HCT116 (cell line): Measurements from ENCODE around the gene EXOC4. TPM values are rescaled to one million over a fixed set of nuclear protein-coding genes. Genes with fewer than 3 reads are reported as not detected.

Experiments used
- ATAC-seq: fragments of 200-7000 bp; cut with Tn5 transposase; 2 replicates; pipeline ENCODE4 v1.9.1; 2020; ENCODE audit warnings: mild to moderate bottlenecking, moderate library complexity
- BruUV-seq: library from RNA; stranded (reverse); fragments of 400-500 nt; replicated peaks from 2 replicates; lab custom pipeline; 2021; lab: Mats Ljungman, UMichigan
- CTCF ChIA-PET: fragments of 300-600 bp; sonication (Branson Sonifier 250); formaldehyde crosslinking; loops from one replicate; lab custom pipeline; 2021; ENCODE audit warnings: antibody characterized with exemption; lab: Charles Lee
- POLR2A ChIA-PET: fragments of 300-600, 350-600 bp; sonication (Branson Sonifier 250); formaldehyde crosslinking; loops from one replicate; lab custom pipeline; 2021; ENCODE audit warnings: antibody characterized with exemption; lab: Charles Lee
- RAD21 ChIA-PET, 2 experiments: fragments of 300-600 bp; sonication (Branson Sonifier 250); formaldehyde crosslinking; loops; one replicate each; lab custom pipeline; 2023; ENCODE audit warnings: low total read pairs in 2 of 2; ENCODE audit not compliant: uncharacterized antibody in 2 of 2, unreplicated experiment in 2 of 2, low non-redundant PET in 1 of 2; lab: Charles Lee
- DNase-seq: peaks from one replicate; pipeline ENCODE4 v3.0.0-alpha.2; 2010; ENCODE audit warnings: low read depth, low spot score
- H2AFZ ChIP-seq: fragments of 200-600 bp; shearing (Covaris generic), sonication (generic); 2 replicates; pipeline ENCODE4 v1.6.1; 2017; ENCODE audit warnings: low read depth, mixed run types, mixed read lengths, antibody characterized with exemption, low read length; ENCODE audit not compliant: poor library complexity, severe bottlenecking
- H3K27ac ChIP-seq: 2 replicates; pipeline ENCODE4 v1.5.1; 2012; ENCODE audit warnings: low read depth, low read length
- H3K27me3 ChIP-seq: fragments of 200-600 bp; sonication (generic); 2 replicates; pipeline ENCODE4 v1.6.1; 2016; ENCODE audit warnings: mixed run types, low read length, mixed read lengths; ENCODE audit not compliant: insufficient read depth
- H3K36me3 ChIP-seq, 2 experiments: fragments of 200-500 bp in 1 of 2; fragments of 200-600 bp in 1 of 2; sonication (Bioruptor generic) in 1 of 2; sonication (generic) in 1 of 2; 2 replicates each; pipeline versions ENCODE4 v1.5.1 to v1.6.1; 2014 to 2016; ENCODE audit warnings: low read length in 2 of 2, inconsistent platforms in 1 of 2, mixed read lengths in 1 of 2, mixed run types in 1 of 2; ENCODE audit not compliant: insufficient read depth in 2 of 2, control insufficient read depth in 1 of 2
- H3K4me1 ChIP-seq, 2 experiments: fragments of 200-600 bp in 1 of 2; sonication (generic) in 1 of 2; 2 replicates each; pipeline versions ENCODE4 v1.5.1 to v1.6.1; 2012 to 2017; ENCODE audit warnings: low read length in 2 of 2, inconsistent platforms in 1 of 2, mild to moderate bottlenecking in 1 of 2, mixed read lengths in 1 of 2, mixed run types in 1 of 2, moderate library complexity in 1 of 2; ENCODE audit not compliant: insufficient read depth in 2 of 2, control insufficient read depth in 1 of 2
- H3K4me2 ChIP-seq: fragments of 200-600 bp; sonication (generic); 2 replicates; pipeline ENCODE4 v1.6.1; 2017; ENCODE audit warnings: mixed run types, low read length, mixed read lengths
- H3K4me3 ChIP-seq, 2 experiments: fragments of 200-600 bp in 1 of 2; sonication (generic) in 1 of 2; replicated peaks in 1 of 2; 2 replicates each; pipeline ENCODE4 v1.5.1; 2011 to 2016; ENCODE audit warnings: low read length in 2 of 2, control low read depth in 1 of 2, low read depth in 1 of 2, mild to moderate bottlenecking in 1 of 2, mixed read lengths in 1 of 2, mixed run types in 1 of 2
- H3K79me2 ChIP-seq: fragments of 200-600 bp; sonication (generic); 2 replicates; pipeline ENCODE4 v1.6.1; 2017; ENCODE audit warnings: mild to moderate bottlenecking, mixed run types, low read length, moderate library complexity, mixed read lengths; ENCODE audit not compliant: insufficient read depth
- H3K9ac ChIP-seq: fragments of 200-600 bp; sonication (generic); 2 replicates; pipeline ENCODE4 v1.6.1; 2016; ENCODE audit warnings: low read length, mixed read lengths
- H3K9me2 ChIP-seq: fragments of 200-600 bp; sonication (generic), shearing (Covaris generic); 2 replicates; pipeline ENCODE4 v1.6.1; 2017; ENCODE audit warnings: mixed run types, mild to moderate bottlenecking, moderate library complexity; ENCODE audit not compliant: insufficient read depth
- H3K9me3 ChIP-seq, 2 experiments: fragments of 200-500 bp in 1 of 2; fragments of 200-600 bp in 1 of 2; sonication (Bioruptor generic) in 1 of 2; sonication (generic) in 1 of 2; 2 replicates each; pipeline ENCODE4 v1.6.1; 2014 to 2017; ENCODE audit warnings: low read length in 2 of 2, mixed read lengths in 2 of 2, inconsistent platforms in 1 of 2, low read depth in 1 of 2, mild to moderate bottlenecking in 1 of 2, mixed run types in 1 of 2, moderate library complexity in 1 of 2; ENCODE audit not compliant: control insufficient read depth in 1 of 2, insufficient read depth in 1 of 2
- H4K20me1 ChIP-seq: fragments of 200-600 bp; sonication (generic), shearing (Covaris generic); 2 replicates; pipeline ENCODE4 v1.6.1; 2017; ENCODE audit warnings: mixed run types, mild to moderate bottlenecking, moderate library complexity; ENCODE audit not compliant: insufficient read depth
- CBX3 ChIP-seq: IDR thresholded peaks from 2 replicates; pipeline ENCODE4 v1.6.1; 2012; ENCODE audit warnings: low read depth
- EGR1 ChIP-seq: IDR thresholded peaks from 2 replicates; pipeline ENCODE4 v1.6.1; 2012; ENCODE audit warnings: low read depth
- ELF1 ChIP-seq: IDR thresholded peaks from 2 replicates; pipeline ENCODE4 v1.6.1; 2012; ENCODE audit warnings: low read depth, borderline replicate concordance
- EZH2 ChIP-seq: fragments of 200-600 bp; sonication (generic); IDR thresholded peaks from 2 replicates; pipeline ENCODE4 v1.6.1; 2017; ENCODE audit warnings: antibody characterized with exemption, mixed run types
- EZH2phosphoT487 ChIP-seq: fragments of 200-600 bp; IDR thresholded peaks from 2 replicates; pipeline ENCODE4 v1.6.1; 2018; ENCODE audit warnings: antibody characterized with exemption, borderline replicate concordance
- JUND ChIP-seq: IDR thresholded peaks from 2 replicates; pipeline ENCODE4 v1.6.1; 2012
- POLR2A ChIP-seq: IDR thresholded peaks from 2 replicates; pipeline ENCODE4 v1.7.0; 2011; ENCODE audit warnings: borderline replicate concordance; ENCODE audit not compliant: insufficient read depth, insufficient read length; ENCODE audit errors: extremely low read depth
- SIN3A ChIP-seq: IDR thresholded peaks from 2 replicates; pipeline ENCODE4 v1.6.1; 2012; ENCODE audit warnings: low read depth
- SP1 ChIP-seq: IDR thresholded peaks from 2 replicates; pipeline ENCODE4 v1.6.1; 2012; ENCODE audit warnings: low read depth
- SRF ChIP-seq: IDR thresholded peaks from 2 replicates; pipeline ENCODE4 v1.6.1; 2012; ENCODE audit warnings: low read depth
- TCF7L2 ChIP-seq: IDR thresholded peaks from 2 replicates; pipeline ENCODE4 v1.7.0; 2011; ENCODE audit warnings: borderline replicate concordance, inconsistent platforms; ENCODE audit not compliant: insufficient read depth, insufficient read length; ENCODE audit errors: extremely low read depth
- ZFX ChIP-seq: fragments of 450-650 bp; IDR thresholded peaks from 2 replicates; pipeline ENCODE4 v1.6.1; 2017
- ZNF274 ChIP-seq: fragments of 200-500 bp; sonication (Bioruptor generic); IDR thresholded peaks from 2 replicates; pipeline ENCODE4 v1.6.1; 2014; ENCODE audit warnings: mild to moderate bottlenecking, low read depth, low read length, inconsistent platforms
- intact Hi-C: fragments of 100-400 bp; cut with micrococcal nuclease; formaldehyde crosslinking; loops from 2 replicates; pipeline ENCODE4 v1.10.0; 2022
- total RNA-seq: library from RNA; stranded (reverse); gene quantifications from one replicate; pipeline ENCODE4 v1.2.1, GENCODE V29; 2021; ENCODE audit not compliant: unreplicated experiment
- TF ChIP-seq, protein P1 (sequence below): IDR thresholded peaks from 2 replicates; pipeline ENCODE4 v1.6.1; 2012; ENCODE audit warnings: low read depth
- TF ChIP-seq, protein P2 (sequence below): IDR thresholded peaks from 2 replicates; pipeline ENCODE4 v1.6.1; 2011; ENCODE audit warnings: mild to moderate bottlenecking, low read length, moderate library complexity; ENCODE audit not compliant: insufficient replicate concordance; ENCODE audit errors: extremely low read depth

EXOC4 gene
- total RNA-seq, 1 experiment from 2014 or later: 40.3 TPM

GRCh38 chr7:134044682-134045081 is 791.8 kb downstream of the EXOC4 start:
- CTCF ChIA-PET: no interaction called here
- Histone ChIP-seq H3K4me3 (no peak overlapping the region), H3K4me1 (no peaks in the 10 kb centered on the region), H4K20me1 (no peaks in the 10 kb centered on the region), H3K27me3 (no peaks in the 10 kb centered on the region), H3K79me2 (no peaks in the 10 kb centered on the region), H3K36me3 (no peaks in the 10 kb centered on the region), H3K4me2 (no peak overlapping the region), H3K9ac (no peak overlapping the region), H2AFZ (no peak overlapping the region), H3K27ac (no peak overlapping the region), H3K9me3 (no peaks in the 10 kb centered on the region), H3K9me2 (no peaks in the 10 kb centered on the region)
- DNase-seq (no peak), ATAC-seq (no peak)
- BruUV-seq: no TSS peak
- POLR2A ChIA-PET: no interaction called here
- intact Hi-C loops: no loop called here
- RAD21 ChIA-PET: no interaction called here
- no peak for TF ChIP-seq EZH2
- TF ChIP-seq EZH2phosphoT487: no peak
- TF ChIP-seq POLR2A: no peak
- TF ChIP-seq ZNF274: no peak
- no peak for TF ChIP-seq JUND
- no peak for TF ChIP-seq ZFX

DNA sequence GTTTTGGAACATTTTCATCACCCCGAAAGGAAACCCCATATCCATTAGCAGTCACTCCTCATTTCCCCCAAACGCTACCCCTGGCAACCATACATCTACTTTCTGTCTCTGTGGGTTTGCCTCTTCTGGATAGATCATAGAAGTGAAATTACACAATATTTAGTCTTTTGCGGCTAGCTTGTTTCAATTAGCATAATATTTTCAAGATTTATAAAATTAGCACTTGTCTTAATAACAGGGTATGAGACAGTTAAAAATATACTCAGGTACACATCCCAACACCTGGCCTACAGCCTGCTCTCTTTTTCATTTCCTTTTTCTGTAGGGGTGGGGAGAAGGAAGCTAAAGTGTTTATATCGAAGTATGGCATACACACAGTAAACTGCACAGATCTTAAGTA is 792.8 kb downstream of the EXOC4 start:
- intact Hi-C loops: no loop called here
- H2AFZ ChIP-seq: no peak overlapping the region
- H3K9me2 ChIP-seq: no peaks in the 10 kb centered on the region
- DNase-seq: no peak
- ChIA-PET RAD21 (no interaction called here), POLR2A (no interaction called here), CTCF (interaction anchor here (1.0 kb wide), 1 partner anchor 208 kb away, joined by 3 read pairs; no protein-coding TSS in a partner anchor)
- no peak overlapping the region for H3K4me3 ChIP-seq
- H3K4me1 ChIP-seq: no peaks in the 10 kb centered on the region
- BruUV-seq: no TSS peak
- no peak overlapping the region for H3K4me2 ChIP-seq
- H3K27ac ChIP-seq: no peak overlapping the region
- no peaks in the 10 kb centered on the region for H3K36me3 ChIP-seq
- no peaks in the 10 kb centered on the region for H3K27me3 ChIP-seq
- ATAC-seq: no peak
- no peaks in the 10 kb centered on the region for H4K20me1 ChIP-seq
- H3K9ac ChIP-seq: no peak overlapping the region
- H3K9me3 ChIP-seq: no peaks in the 10 kb centered on the region
- H3K79me2 ChIP-seq: no peaks in the 10 kb centered on the region
- TF ChIP-seq ZNF274 (no peak), CBX3 (no peak), SRF (no peak), POLR2A (no peak), SIN3A (no peak), ELF1 (no peak), SP1 (no peak), ZFX (no peak), EGR1 (no peak), TCF7L2 (no peak)
- TF ChIP-seq, protein P1, sequence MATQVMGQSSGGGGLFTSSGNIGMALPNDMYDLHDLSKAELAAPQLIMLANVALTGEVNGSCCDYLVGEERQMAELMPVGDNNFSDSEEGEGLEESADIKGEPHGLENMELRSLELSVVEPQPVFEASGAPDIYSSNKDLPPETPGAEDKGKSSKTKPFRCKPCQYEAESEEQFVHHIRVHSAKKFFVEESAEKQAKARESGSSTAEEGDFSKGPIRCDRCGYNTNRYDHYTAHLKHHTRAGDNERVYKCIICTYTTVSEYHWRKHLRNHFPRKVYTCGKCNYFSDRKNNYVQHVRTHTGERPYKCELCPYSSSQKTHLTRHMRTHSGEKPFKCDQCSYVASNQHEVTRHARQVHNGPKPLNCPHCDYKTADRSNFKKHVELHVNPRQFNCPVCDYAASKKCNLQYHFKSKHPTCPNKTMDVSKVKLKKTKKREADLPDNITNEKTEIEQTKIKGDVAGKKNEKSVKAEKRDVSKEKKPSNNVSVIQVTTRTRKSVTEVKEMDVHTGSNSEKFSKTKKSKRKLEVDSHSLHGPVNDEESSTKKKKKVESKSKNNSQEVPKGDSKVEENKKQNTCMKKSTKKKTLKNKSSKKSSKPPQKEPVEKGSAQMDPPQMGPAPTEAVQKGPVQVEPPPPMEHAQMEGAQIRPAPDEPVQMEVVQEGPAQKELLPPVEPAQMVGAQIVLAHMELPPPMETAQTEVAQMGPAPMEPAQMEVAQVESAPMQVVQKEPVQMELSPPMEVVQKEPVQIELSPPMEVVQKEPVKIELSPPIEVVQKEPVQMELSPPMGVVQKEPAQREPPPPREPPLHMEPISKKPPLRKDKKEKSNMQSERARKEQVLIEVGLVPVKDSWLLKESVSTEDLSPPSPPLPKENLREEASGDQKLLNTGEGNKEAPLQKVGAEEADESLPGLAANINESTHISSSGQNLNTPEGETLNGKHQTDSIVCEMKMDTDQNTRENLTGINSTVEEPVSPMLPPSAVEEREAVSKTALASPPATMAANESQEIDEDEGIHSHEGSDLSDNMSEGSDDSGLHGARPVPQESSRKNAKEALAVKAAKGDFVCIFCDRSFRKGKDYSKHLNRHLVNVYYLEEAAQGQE: no peak
- TF ChIP-seq, protein P2, sequence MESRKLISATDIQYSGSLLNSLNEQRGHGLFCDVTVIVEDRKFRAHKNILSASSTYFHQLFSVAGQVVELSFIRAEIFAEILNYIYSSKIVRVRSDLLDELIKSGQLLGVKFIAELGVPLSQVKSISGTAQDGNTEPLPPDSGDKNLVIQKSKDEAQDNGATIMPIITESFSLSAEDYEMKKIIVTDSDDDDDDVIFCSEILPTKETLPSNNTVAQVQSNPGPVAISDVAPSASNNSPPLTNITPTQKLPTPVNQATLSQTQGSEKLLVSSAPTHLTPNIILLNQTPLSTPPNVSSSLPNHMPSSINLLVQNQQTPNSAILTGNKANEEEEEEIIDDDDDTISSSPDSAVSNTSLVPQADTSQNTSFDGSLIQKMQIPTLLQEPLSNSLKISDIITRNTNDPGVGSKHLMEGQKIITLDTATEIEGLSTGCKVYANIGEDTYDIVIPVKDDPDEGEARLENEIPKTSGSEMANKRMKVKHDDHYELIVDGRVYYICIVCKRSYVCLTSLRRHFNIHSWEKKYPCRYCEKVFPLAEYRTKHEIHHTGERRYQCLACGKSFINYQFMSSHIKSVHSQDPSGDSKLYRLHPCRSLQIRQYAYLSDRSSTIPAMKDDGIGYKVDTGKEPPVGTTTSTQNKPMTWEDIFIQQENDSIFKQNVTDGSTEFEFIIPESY: no peak
